SK-N-MC (cell line): ENCODE measurements around the gene BPI.

Experiments used
- DNase-seq: peaks from one replicate; pipeline ENCODE4 v3.0.0-alpha.2; 2011; ENCODE audit warnings: low read depth, low spot score
- H3K27ac ChIP-seq: fragments of 200-600 bp; sonication (generic); 2 replicates; pipeline ENCODE4 v1.5.1; 2016; ENCODE audit warnings: mixed run types
- H3K36me3 ChIP-seq: fragments of 200-600 bp; sonication (generic); 2 replicates; pipeline ENCODE4 v1.6.1; 2017; ENCODE audit warnings: antibody characterized with exemption, low read length, mixed read lengths; ENCODE audit not compliant: insufficient read depth
- H3K4me3 ChIP-seq: fragments of 200-600 bp; sonication (generic); 2 replicates; pipeline ENCODE4 v1.5.1; 2016
- H3K9ac ChIP-seq: fragments of 200-600 bp; sonication (generic); 2 replicates; pipeline ENCODE4 v1.8.0; 2017; ENCODE audit warnings: mixed run types, mixed read lengths; ENCODE audit not compliant: insufficient read length
- H3K9me3 ChIP-seq: fragments of 200-600 bp; sonication (generic); 2 replicates; pipeline ENCODE4 v1.6.1; 2017; ENCODE audit warnings: low read depth, mild to moderate bottlenecking, antibody characterized with exemption, low read length, moderate library complexity, mixed read lengths
- EZH2 ChIP-seq: fragments of 200-600 bp; sonication (generic); IDR thresholded peaks from one replicate; pipeline ENCODE4 v1.6.1; 2017; ENCODE audit warnings: antibody characterized with exemption
- FOXP2 ChIP-seq: optimal IDR thresholded peaks from 2 replicates; pipeline ENCODE3; 2011; ENCODE audit warnings: mild to moderate bottlenecking, moderate library complexity; ENCODE audit not compliant: insufficient read depth; ENCODE audit errors: extremely low read length, control extremely low read depth
- POLR2AphosphoS5 ChIP-seq: IDR thresholded peaks from 2 replicates; pipeline ENCODE4 v1.6.1; 2012; ENCODE audit warnings: mild to moderate bottlenecking, low read depth, low read length, borderline replicate concordance

The BPI gene

GRCh38 chr20:38343311-38344106 is 39.6 kb downstream of the BPI start:
- no peaks in the 10 kb centered on the region for H3K9me3 ChIP-seq
- no peak overlapping the region for H3K27ac ChIP-seq
- no peaks in the 10 kb centered on the region for H3K36me3 ChIP-seq
- H3K9ac ChIP-seq: no peak overlapping the region
- TF ChIP-seq POLR2AphosphoS5: no peak
- no peak for TF ChIP-seq FOXP2
- no peak for TF ChIP-seq EZH2
- no peak for DNase-seq
- no peak overlapping the region for H3K4me3 ChIP-seq

- Histone ChIP-seq H3K4me3 (no peak overlapping the region), H3K36me3 (no peaks in the 10 kb centered on the region), H3K9me3 (no peaks in the 10 kb centered on the region), H3K27ac (no peak overlapping the region), H3K9ac (no peak overlapping the region)
- DNase-seq: no peak
- TF ChIP-seq POLR2AphosphoS5: no peak
- TF ChIP-seq EZH2: no peak
Observed at GRCh38 chr20:38344107-38344701, 40.2 kb downstream of the BPI start.

- no peak overlapping the region for H3K4me3 ChIP-seq
- H3K9ac ChIP-seq: no peak overlapping the region
- no peak overlapping the region for H3K27ac ChIP-seq
- no peaks in the 10 kb centered on the region for H3K36me3 ChIP-seq
- no peaks in the 10 kb centered on the region for H3K9me3 ChIP-seq
- no peak for TF ChIP-seq POLR2AphosphoS5
- no peak for TF ChIP-seq FOXP2
- no peak for TF ChIP-seq EZH2
- DNase-seq: no peak
Observed at GRCh38 chr20:38345643-38346042, 41.7 kb downstream of the BPI start.

- Histone ChIP-seq H3K9ac (no peak within 1 kb of the TSS), H3K4me3 (no peak within 1 kb of the TSS), H3K9me3 (no peaks in the 10 kb centered on the region), H3K27ac (no peak within 1 kb of the TSS), H3K36me3 (no peaks in the 10 kb centered on the region)
- no peak for TF ChIP-seq POLR2AphosphoS5
- TF ChIP-seq FOXP2: no peak
- TF ChIP-seq EZH2: no peak
- no peak for DNase-seq
Observed at GRCh38 chr20:38346247-38346651, 42.3 kb downstream of the BPI start, which contains the start of gene LBP. LBP (plus strand) TSS chr20:38346482; CDS start chr20:38346517, 35 bp downstream.

GRCh38 chr20:38346741-38347140 is 42.8 kb downstream of the BPI start:
- Histone ChIP-seq H3K9ac (no peak overlapping the region), H3K36me3 (no peaks in the 10 kb centered on the region), H3K4me3 (no peak overlapping the region), H3K27ac (no peak overlapping the region), H3K9me3 (no peaks in the 10 kb centered on the region)
- TF ChIP-seq FOXP2 (no peak), EZH2 (no peak), POLR2AphosphoS5 (no peak)
- DNase-seq: no peak

GRCh38 chr20:38349856-38350255 is 45.9 kb downstream of the BPI start:
- no peak for DNase-seq

GRCh38 chr20:38350879-38351775 is 47.2 kb downstream of the BPI start:
- Histone ChIP-seq H3K4me3 (no peak overlapping the region), H3K36me3 (no peaks in the 10 kb centered on the region), H3K27ac (no peak overlapping the region), H3K9ac (no peak overlapping the region), H3K9me3 (no peaks in the 10 kb centered on the region)
- TF ChIP-seq POLR2AphosphoS5 (no peak), EZH2 (no peak), FOXP2 (no peak)
- no peak for DNase-seq

More at GRCh38 chr20:38349856-38350255, 45.9 kb downstream of the BPI start:
- TF ChIP-seq POLR2AphosphoS5 (no peak), FOXP2 (no peak), EZH2 (no peak)
- no peaks in the 10 kb centered on the region for H3K9me3 ChIP-seq
- no peak overlapping the region for H3K27ac ChIP-seq
- no peak overlapping the region for H3K9ac ChIP-seq
- H3K36me3 ChIP-seq: no peaks in the 10 kb centered on the region
- H3K4me3 ChIP-seq: no peak overlapping the region

- Histone ChIP-seq H3K27ac (no peak overlapping the region), H3K9ac (no peak overlapping the region), H3K4me3 (no peak overlapping the region), H3K9me3 (no peaks in the 10 kb centered on the region), H3K36me3 (no peaks in the 10 kb centered on the region)
- TF ChIP-seq FOXP2: no peak
- TF ChIP-seq POLR2AphosphoS5: no peak
- TF ChIP-seq EZH2: no peak
- DNase-seq: no peak
Observed at GRCh38 chr20:38353316-38353715, 49.4 kb downstream of the BPI start.
